ENCODE results near the gene VPS52. TPM values are rescaled to one million over a fixed set of nuclear protein-coding genes. Genes with fewer than 3 reads are reported as not detected.

Gene VPS52
- total RNA-seq, 4 donors from 2014 or later: 34.1 to 45.5 (median 39.8) TPM

DNA sequence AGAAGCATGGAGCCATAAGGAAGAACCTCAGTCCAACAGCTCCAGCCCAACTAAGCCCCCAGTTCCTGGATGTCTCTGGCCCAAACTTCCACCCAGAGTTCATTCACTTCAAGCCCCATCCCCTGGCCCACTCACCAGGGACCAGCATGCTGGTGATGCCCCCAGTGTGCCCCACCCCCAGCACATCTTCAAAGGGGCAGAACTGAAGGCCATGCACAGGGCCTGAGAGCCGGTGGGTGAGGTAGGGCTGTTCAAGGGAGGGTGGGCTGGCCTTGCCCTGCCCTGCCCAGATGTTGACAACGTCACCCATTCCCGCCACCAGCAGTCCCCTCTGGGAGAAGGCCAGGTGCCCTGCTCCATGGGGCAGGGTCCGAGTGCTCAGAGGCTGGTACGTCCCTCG, 8.9 kb upstream of the VPS52 start:
- Histone ChIP-seq H3K36me3 (peaks cover 7 to 87% (median 22%) of the 10 kb centered on the region in 3 donors), H3K27ac (peak overlapping the region in 2 of 4 donors; percentile 30 to 46), H3K9me3 (no peaks in the 10 kb centered on the region), H3K4me1 (peaks cover 15 to 45% (median 20%) of the 10 kb centered on the region in 3 donors), H3K4me3 (no peak overlapping the region), H3K27me3 (no peaks in the 10 kb centered on the region)
- TF ChIP-seq POLR2A (IDR thresholded peaks at IDR 0.05): no peak
- no peak for TF ChIP-seq CTCF (IDR thresholded peaks at IDR 0.05)
- WGBS, 2 donors: 88% methylated on average over 4 of the region's 6 CpGs; no CpG with 5 or more reads in 1 of the 2 donors
- intact Hi-C loops (cut with DNase I): no loop called here
- no peak for DNase-seq

GRCh38 chr6:33279971-33280511, 8.4 kb upstream of the VPS52 start:
- Histone ChIP-seq H3K4me3 (no peak overlapping the region), H3K9me3 (no peaks in the 10 kb centered on the region), H3K36me3 (peaks cover 7 to 87% (median 26%) of the 10 kb centered on the region in 3 donors), H3K27ac (peak overlapping the region in 3 of 4 donors; percentile 94 to 98 (median 98)), H3K4me1 (peaks cover 15 to 50% (median 25%) of the 10 kb centered on the region in 3 donors), H3K27me3 (no peaks in the 10 kb centered on the region)
- no peak for DNase-seq
- 65 to 73% methylated on average over 2 to 4 of the region's 5 CpGs for WGBS, 2 donors
- TF ChIP-seq CTCF (IDR thresholded peaks at IDR 0.05): peak in 5 of 6 experiments; percentile 23 to 62 (median 34)
- no peak for TF ChIP-seq POLR2A (IDR thresholded peaks at IDR 0.05)
- intact Hi-C loops (cut with DNase I): no loop called here

- H3K9me3 ChIP-seq: no peaks in the 10 kb centered on the region
- no peak for TF ChIP-seq CTCF (IDR thresholded peaks at IDR 0.05)
- no peak for TF ChIP-seq POLR2A (IDR thresholded peaks at IDR 0.05)
- no peak overlapping the region for H3K4me3 ChIP-seq
- H3K27ac ChIP-seq: peak overlapping the region; percentile 6 to 98 (median 96)
- 57 to 100% methylated on average over 1 to 6 of the region's 13 CpGs for WGBS, 2 donors
- peaks cover 7 to 87% (median 32%) of the 10 kb centered on the region in 3 donors for H3K36me3 ChIP-seq
- peaks cover 15 to 57% (median 33%) of the 10 kb centered on the region in 3 donors for H3K4me1 ChIP-seq
- no peaks in the 10 kb centered on the region for H3K27me3 ChIP-seq
- DNase-seq: no peak
- intact Hi-C loops (cut with DNase I): no loop called here
These were observed 7.6 kb upstream of the VPS52 start for GRCh38 chr6:33279257-33279695.

DNA sequence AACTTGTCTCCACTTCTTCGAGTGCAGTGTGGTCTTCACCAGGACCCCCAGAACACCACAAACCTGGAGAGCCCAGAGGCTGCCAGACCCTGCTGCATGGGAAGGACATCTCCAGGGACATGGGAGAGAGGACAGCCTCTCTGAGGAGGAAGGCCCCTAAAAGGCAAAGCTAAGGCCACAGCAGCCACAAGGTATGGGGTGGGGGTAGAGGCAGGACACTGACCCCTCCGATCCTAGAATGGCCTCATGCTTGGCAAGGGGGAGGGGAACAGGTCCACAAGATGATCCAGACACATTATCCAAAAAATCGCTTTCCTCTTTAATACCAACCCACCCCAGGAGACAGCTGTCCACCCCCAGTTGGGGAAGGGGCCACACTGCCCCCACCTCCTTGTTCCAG, 7.1 kb upstream of the VPS52 start:
- H3K4me1 ChIP-seq: peaks cover 15 to 62% (median 38%) of the 10 kb centered on the region in 3 donors
- no peak for DNase-seq
- no peak overlapping the region for H3K4me3 ChIP-seq
- peak overlapping the region; percentile 6 to 98 (median 96) for H3K27ac ChIP-seq
- H3K36me3 ChIP-seq: peaks cover 7 to 87% (median 32%) of the 10 kb centered on the region in 3 donors
- intact Hi-C loops (cut with DNase I): no loop called here
- no peak for TF ChIP-seq POLR2A (IDR thresholded peaks at IDR 0.05)
- TF ChIP-seq CTCF (IDR thresholded peaks at IDR 0.05): no peak
- H3K27me3 ChIP-seq: no peaks in the 10 kb centered on the region
- H3K9me3 ChIP-seq: no peaks in the 10 kb centered on the region
- 82 to 93% methylated on average over 3 of the region's 3 CpGs for WGBS, 2 donors

- H3K4me1 ChIP-seq: peaks cover 15 to 66% (median 42%) of the 10 kb centered on the region in 3 donors
- no peaks in the 10 kb centered on the region for H3K9me3 ChIP-seq
- peak overlapping the region; percentile 94 to 98 (median 97) for H3K27ac ChIP-seq
- TF ChIP-seq CTCF (IDR thresholded peaks at IDR 0.05): no peak
- no peak for TF ChIP-seq POLR2A (IDR thresholded peaks at IDR 0.05)
- WGBS, 2 donors: 71% methylated on average over 4 of the region's 9 CpGs; no CpG with 5 or more reads in 1 of the 2 donors
- intact Hi-C loops (cut with DNase I): no loop called here
- peaks cover 7 to 87% (median 32%) of the 10 kb centered on the region in 3 donors for H3K36me3 ChIP-seq
- DNase-seq: no peak
- peak overlapping the region in 3 of 4 donors; percentile 65 to 87 (median 75) for H3K4me3 ChIP-seq
- no peaks in the 10 kb centered on the region for H3K27me3 ChIP-seq
These were observed 6.7 kb upstream of the VPS52 start for GRCh38 chr6:33278392-33278741.
